GM12878 (cell line): Measurements from ENCODE around the gene XIRP1. TPM values are rescaled to one million over a fixed set of nuclear protein-coding genes. Genes with fewer than 3 reads are reported as not detected.

Experiments used
- ATAC-seq: fragments of 200-7000 bp; cut with Tn5 transposase; 3 replicates; pipeline ENCODE4 v1.9.1; 2020; ENCODE audit warnings: mild to moderate bottlenecking, moderate library complexity
- BruUV-seq: library from RNA; stranded (reverse); fragments of 400-500 nt; replicated peaks from 2 replicates; lab custom pipeline; 2021; lab: Mats Ljungman, UMichigan
- CTCF ChIA-PET: fragments of 300-600 bp; sonication (Branson Sonifier 250); formaldehyde crosslinking; extraction: SDS; loops from one replicate; lab custom pipeline; 2021; ENCODE audit warnings: inconsistent platforms; lab: Yijun Ruan, JAX
- POLR2A ChIA-PET: fragments of 350-600 bp; formaldehyde crosslinking; extraction: SDS; loops from one replicate; lab custom pipeline; 2021; ENCODE audit warnings: inconsistent platforms; lab: Charles Lee
- RAD21 ChIA-PET: fragments of 300-600 bp; sonication (Branson Sonifier 250); formaldehyde crosslinking; loops from one replicate; lab custom pipeline; 2023; ENCODE audit warnings: antibody characterized with exemption; ENCODE audit not compliant: unreplicated experiment; lab: Charles Lee
- SMC1A ChIA-PET: fragments of 300-600 bp; sonication (Branson Sonifier 250); formaldehyde crosslinking; loops from one replicate; lab custom pipeline; 2023; ENCODE audit not compliant: unreplicated experiment, uncharacterized antibody; lab: Charles Lee
- DNase-seq: peaks from one replicate; pipeline ENCODE4 v3.0.0-alpha.2; 2011; ENCODE audit warnings: low read depth, low spot score
- FAIRE-seq: peaks from 3 replicates; lab custom pipeline; 2011; peaks lifted over from hg19 to GRCh38; lab: Jason Lieb, UNC
- H2AFZ ChIP-seq: 2 replicates; pipeline ENCODE4 v1.6.0; 2011; ENCODE audit warnings: low read depth, low read length, control low read depth; ENCODE audit not compliant: control insufficient read depth
- H3K27ac ChIP-seq: 2 replicates; pipeline ENCODE4 v1.5.1; 2011; ENCODE audit warnings: control low read depth; ENCODE audit not compliant: control insufficient read depth, insufficient read depth
- H3K27me3 ChIP-seq, 2 experiments: replicated peaks in 1 of 2; 2 replicates each; pipeline versions ENCODE4 v1.6.0 to v1.6.1; 2011; ENCODE audit warnings: low read length in 1 of 2; ENCODE audit not compliant: control insufficient read depth in 2 of 2, insufficient read depth in 2 of 2
- H3K36me3 ChIP-seq, 2 experiments: 2 replicates each; pipeline ENCODE4 v1.5.1; 2011; ENCODE audit warnings: low read length in 1 of 2; ENCODE audit not compliant: control insufficient read depth in 2 of 2, insufficient read depth in 2 of 2
- H3K4me1 ChIP-seq: 2 replicates; pipeline ENCODE4 v1.6.1; 2011; ENCODE audit warnings: mild to moderate bottlenecking, low read length, moderate library complexity, mixed read lengths; ENCODE audit not compliant: control insufficient read depth, insufficient read depth
- H3K4me2 ChIP-seq: 2 replicates; pipeline ENCODE4 v1.6.0; 2011; ENCODE audit warnings: control low read depth; ENCODE audit not compliant: control insufficient read depth, insufficient read depth
- H3K4me3 ChIP-seq: fragments of 200-600 bp; sonication (generic); 2 replicates; pipeline ENCODE4 v1.5.1; 2016
- H3K79me2 ChIP-seq: 2 replicates; pipeline ENCODE4 v1.6.0; 2011; ENCODE audit warnings: low read length; ENCODE audit not compliant: control insufficient read depth, insufficient read depth
- H3K9ac ChIP-seq: 2 replicates; pipeline ENCODE4 v1.8.0; 2011; ENCODE audit warnings: low read length, control low read depth, mixed read lengths; ENCODE audit not compliant: control insufficient read depth, insufficient read depth
- H3K9me3 ChIP-seq: replicated peaks from 3 replicates; pipeline ENCODE4 v1.5.1; 2011; ENCODE audit warnings: mild to moderate bottlenecking, low read length; ENCODE audit not compliant: control insufficient read depth, insufficient read depth
- H4K20me1 ChIP-seq: 2 replicates; pipeline ENCODE4 v1.6.0; 2011; ENCODE audit not compliant: control insufficient read depth, insufficient read depth
- BHLHE40 ChIP-seq, 2 experiments: fragments of 450-650 bp in 1 of 2; IDR thresholded peaks; 2 replicates each; pipeline ENCODE4 v1.6.1; 2011 to 2017; ENCODE audit warnings: low read depth in 2 of 2, borderline replicate concordance in 1 of 2, improper control_type of control experiment in 1 of 2, low read length in 1 of 2, mild to moderate bottlenecking in 1 of 2
- EP300 ChIP-seq, 2 experiments: fragments of 150-350 bp in 1 of 2; IDR thresholded peaks; 2 replicates each; pipeline ENCODE4 v1.6.1; 2011 to 2012; ENCODE audit warnings: low read depth in 2 of 2, low read length in 2 of 2, borderline replicate concordance in 1 of 2, improper control_type of control experiment in 1 of 2, inconsistent platforms in 1 of 2; ENCODE audit not compliant: control insufficient read depth in 1 of 2
- FOXK2 ChIP-seq: fragments of 450-650 bp; IDR thresholded peaks from 2 replicates; pipeline ENCODE4 v1.6.1; 2017; ENCODE audit warnings: mild to moderate bottlenecking, moderate library complexity
- KDM1A ChIP-seq: fragments of 200-600 bp; sonication (generic); IDR thresholded peaks from 2 replicates; pipeline ENCODE4 v1.6.1; 2016; ENCODE audit warnings: borderline replicate concordance
- MEF2B ChIP-seq: fragments of 450-650 bp; IDR thresholded peaks from 2 replicates; pipeline ENCODE4 v1.6.1; 2018; ENCODE audit warnings: mild to moderate bottlenecking, moderate library complexity; ENCODE audit not compliant: partially characterized antibody, poor library complexity, severe bottlenecking
- POU2F2 ChIP-seq: IDR thresholded peaks from 3 replicates; pipeline ENCODE4 v1.6.1; 2011; ENCODE audit warnings: low read depth, mild to moderate bottlenecking, low read length, borderline replicate concordance
- RFX5 ChIP-seq: IDR thresholded peaks from 2 replicates; pipeline ENCODE4 v1.6.1; 2011; ENCODE audit warnings: low read depth, low read length, improper control_type of control experiment
- SMAD1 ChIP-seq: fragments of 450-650 bp; IDR thresholded peaks from 2 replicates; pipeline ENCODE4 v1.6.1; 2018; ENCODE audit warnings: mild to moderate bottlenecking, low read depth; ENCODE audit not compliant: partially characterized antibody
- SMC3 ChIP-seq: IDR thresholded peaks from 2 replicates; pipeline ENCODE4 v1.6.1; 2011; ENCODE audit warnings: low read length, improper control_type of control experiment, borderline replicate concordance
- TAF1 ChIP-seq: IDR thresholded peaks from 2 replicates; pipeline ENCODE4 v1.6.1; 2011; ENCODE audit warnings: mild to moderate bottlenecking, low read depth, low read length, borderline replicate concordance
- ZBTB40 ChIP-seq: fragments of 450-650 bp; IDR thresholded peaks from 2 replicates; pipeline ENCODE4 v1.6.1; 2016; ENCODE audit warnings: mild to moderate bottlenecking, moderate library complexity, borderline replicate concordance
- ZNF384 ChIP-seq: IDR thresholded peaks from 2 replicates; pipeline ENCODE4 v1.6.1; 2012; ENCODE audit warnings: low read depth, mild to moderate bottlenecking, low read length, improper control_type of control experiment, borderline replicate concordance
- WGBS: methylation state at CpG from one replicate; pipeline ENCODE4 v1.1.6; 2016; ENCODE audit warnings: low lambda C conversion rate; ENCODE audit not compliant: insufficient replicate concordance, insufficient coverage; ENCODE audit errors: missing lambda C conversion rate; 5-methylcytosine and 5-hydroxymethylcytosine counted together
- in situ Hi-C: fragments of 300-500 bp; cut with MboI; formaldehyde crosslinking; loops from 9 replicates; pipeline ENCODE4 v1.14.3; 2018; ENCODE audit warnings: mixed read lengths
- intact Hi-C: fragments of 100-400 bp; cut with micrococcal nuclease; formaldehyde crosslinking; loops from one replicate; pipeline ENCODE4 v1.14.2; 2022; ENCODE audit not compliant: unreplicated experiment
- polyA plus RNA-seq, 11 experiments: library from polyadenylated mRNA; depleted of rRNA in 4 of 11; unstranded in 6 of 11; stranded (reverse) in 5 of 11; fragments of >200 nt; fragmentation: Nextera tagmentation in 4 of 11; fragmentation: Illumina TruSeq in 1 of 11; extraction: Ambion mirVana in 4 of 11; extraction: Trizol in 1 of 11; gene quantifications; 1 replicate in 1 of 11; 2 replicates in 10 of 11; pipeline versions ENCODE4 v1.2.1 to v1.2.3, GENCODE V29; 2011 to 2016; ENCODE audit warnings: inconsistent platforms in 2 of 11, missing spikeins in 2 of 11, low read depth in 1 of 11
- total RNA-seq, 4 experiments: library from RNA; depleted of rRNA in 3 of 4; stranded (reverse); fragments of >200 nt in 3 of 4; fragmentation: Illumina TruSeq in 1 of 4; extraction: Trizol in 1 of 4; gene quantifications; 2 replicates each; pipeline versions ENCODE4 v1.2.1 to v1.2.3, GENCODE V29; 2013 to 2021

Gene XIRP1
- total and polyA plus RNA-seq, 10 of the 15 experiments (the other 5 are each of a cell fraction or from before 2014, with no cell fraction given) = 0.03 to 0.38 (median 0.08) TPM; not detected in 1

- ChIA-PET POLR2A (interaction anchor here (0.6 to 2.5 kb wide), 6 partner anchors 15 to 258 kb away, joined by 3 to 11 read pairs (median 4); no protein-coding TSS in a partner anchor), CTCF (interaction anchor here (0.7 to 4.4 kb wide), 5 partner anchors 22 to 48 kb away, joined by 3 to 27 read pairs (median 10); no protein-coding TSS in a partner anchor), RAD21 (interaction anchor here (0.6 to 2.0 kb wide), 12 partner anchors 9 to 146 kb away, joined by 3 to 6 read pairs (median 4); partner anchors contain the start of genes GORASP1 and TTC21A)
- peaks cover 3 to 7% of the 10 kb centered on the region in 2 experiments; a peak in 3 of 4 replicates for H3K36me3 ChIP-seq
- FAIRE-seq = no peak
- peak overlapping the region; percentile 99 for H3K27ac ChIP-seq
- H2AFZ ChIP-seq = no peak overlapping the region
- 13% methylated on average over 4 of the region's 4 CpGs for WGBS
- intact Hi-C loops = no loop called here
- H3K9me3 ChIP-seq = no peaks in the 10 kb centered on the region
- DNase-seq = no peak
- H4K20me1 ChIP-seq = no peaks in the 10 kb centered on the region; the same call in 1 of the 2 replicates
- H3K4me1 ChIP-seq = peaks cover 45% of the 10 kb centered on the region
- peak; percentile 18 for TF ChIP-seq SMAD1
- peak in 1 of 2 experiments; percentile 42; a peak in 1 of 4 replicates for TF ChIP-seq EP300 (IDR thresholded peaks at IDR 0.05; ENCODE audit: borderline replicate concordance in 1 of 2, control insufficient read depth in 1 of 2, low read depth in 2 of 2, low read length in 2 of 2)
- peak; percentile 71 for TF ChIP-seq MEF2B
- 0 out of 2 replicates have a peak, but pooled peaks have one; percentile 18 for TF ChIP-seq TAF1
- no peak for TF ChIP-seq KDM1A
- TF ChIP-seq FOXK2 = no peak
- TF ChIP-seq BHLHE40 (IDR thresholded peaks at IDR 0.05; ENCODE audit: borderline replicate concordance in 1 of 2, low read depth in 2 of 2, low read length in 1 of 2) = peak in 1 of 2 experiments; percentile 35; a peak in 1 of 4 replicates
- TF ChIP-seq POU2F2 = peak; percentile 73; the same call in 2 of the 3 replicates
- TF ChIP-seq SMC3 = peak; percentile 4; the same call in 1 of the 2 replicates
- TF ChIP-seq ZNF384 = peak; percentile 72
- no peak for TF ChIP-seq ZBTB40
- no peak for TF ChIP-seq RFX5
- TF ChIP-seq, all 136 proteins: peak for 8
- in situ Hi-C loops = no loop called here
- Histone ChIP-seq H3K4me2 (peak overlapping the region; percentile 97), H3K9ac (peak overlapping the region; percentile 85), H3K79me2 (peaks cover 83% of the 10 kb centered on the region), H3K4me3 (peak overlapping the region; percentile 85; the same call in 1 of the 2 replicates), H3K27me3 (no peaks in the 10 kb centered on the region)
- SMC1A ChIA-PET = interaction anchor here (1.2 to 4.9 kb wide), 13 partner anchors 16 to 143 kb away, joined by 3 to 20 read pairs (median 7); partner anchors contain the start of genes GORASP1 and TTC21A
- peak; percentile 1; the same call in 1 of the 3 replicates for ATAC-seq
- BruUV-seq = no TSS peak
Measured at GRCh38 chr3:39149059-39149455, 43.3 kb downstream of the XIRP1 start.
